SU-DHL-6 (cell line): ENCODE data around the gene PI4KA.

Experiments used
- H2AFZ ChIP-seq: fragments of 200-600 bp; sonication (generic); 2 replicates; pipeline ENCODE4 v1.6.1; 2014; ENCODE audit warnings: low read depth, mild to moderate bottlenecking, moderate library complexity, mixed read lengths, antibody characterized with exemption, low read length; ENCODE audit not compliant: severe bottlenecking
- H3F3A ChIP-seq: fragments of 200-600 bp; shearing (Covaris generic); 2 replicates; pipeline ENCODE4 v1.6.0; 2016; ENCODE audit warnings: antibody characterized with exemption, mild to moderate bottlenecking; ENCODE audit not compliant: insufficient read depth
- H3K27ac ChIP-seq: fragments of 200-600 bp; sonication (generic); 2 replicates; pipeline ENCODE4 v1.5.1; 2016; ENCODE audit warnings: low read depth, mild to moderate bottlenecking, low read length, moderate library complexity, mixed read lengths
- H3K27me3 ChIP-seq: fragments of 200-600 bp; sonication (generic), shearing (Covaris generic); 2 replicates; pipeline ENCODE4 v1.6.0; 2014; ENCODE audit warnings: mild to moderate bottlenecking, low read length
- H3K36me3 ChIP-seq: fragments of 200-600 bp; sonication (generic); 2 replicates; pipeline ENCODE4 v1.6.1; 2014; ENCODE audit warnings: mild to moderate bottlenecking, low read length, mixed read lengths
- H3K4me2 ChIP-seq: fragments of 300-600, 200-600 bp; shearing (Covaris generic), sonication (generic); 2 replicates; pipeline ENCODE4 v1.6.0; 2014; ENCODE audit warnings: low read length, low read depth, mild to moderate bottlenecking; ENCODE audit not compliant: poor library complexity, severe bottlenecking
- H3K4me3 ChIP-seq: fragments of 200-600 bp; sonication (generic); 2 replicates; pipeline ENCODE4 v1.5.1; 2014; ENCODE audit warnings: antibody characterized with exemption, low read length, mild to moderate bottlenecking, mixed read lengths; ENCODE audit not compliant: insufficient read depth, poor library complexity, severe bottlenecking
- H3K79me2 ChIP-seq: fragments of 200-600 bp; sonication (generic); 2 replicates; pipeline ENCODE4 v1.6.1; 2014; ENCODE audit warnings: mild to moderate bottlenecking, low read length, moderate library complexity; ENCODE audit not compliant: insufficient read depth
- H3K9ac ChIP-seq: fragments of 200-600 bp; sonication (generic); 2 replicates; pipeline ENCODE4 v1.7.0; 2014; ENCODE audit warnings: mild to moderate bottlenecking, low read length
- H3K9me2 ChIP-seq: fragments of 200-600 bp; sonication (generic); replicated peaks from 2 replicates; pipeline ENCODE4 v1.6.1; 2014; ENCODE audit warnings: low read length; ENCODE audit not compliant: insufficient read depth
- H3K9me3 ChIP-seq: fragments of 200-600 bp; sonication (generic); 2 replicates; pipeline ENCODE4 v1.6.1; 2014; ENCODE audit warnings: low read length, mixed read lengths; ENCODE audit not compliant: insufficient read depth
- H4K20me1 ChIP-seq: fragments of 200-600 bp; sonication (generic); 2 replicates; pipeline ENCODE4 v1.6.1; 2014; ENCODE audit warnings: low read depth, mild to moderate bottlenecking, antibody characterized with exemption, low read length, moderate library complexity, mixed read lengths
- CTCF ChIP-seq: fragments of 200-600 bp; sonication (generic); IDR thresholded peaks from one replicate; pipeline ENCODE4 v1.5.1; 2017; ENCODE audit warnings: antibody characterized with exemption, mild to moderate bottlenecking, low read length, moderate library complexity; ENCODE audit not compliant: insufficient read depth, poor library complexity, severe bottlenecking
- EZH2phosphoT487 ChIP-seq: fragments of 200-600 bp; sonication (generic), shearing (Covaris generic); conservative IDR thresholded peaks from 2 replicates; pipeline ENCODE4 v1.6.1; 2018; ENCODE audit warnings: mild to moderate bottlenecking, antibody characterized with exemption, low read length, moderate library complexity, mixed read lengths

PI4KA gene

DNA sequence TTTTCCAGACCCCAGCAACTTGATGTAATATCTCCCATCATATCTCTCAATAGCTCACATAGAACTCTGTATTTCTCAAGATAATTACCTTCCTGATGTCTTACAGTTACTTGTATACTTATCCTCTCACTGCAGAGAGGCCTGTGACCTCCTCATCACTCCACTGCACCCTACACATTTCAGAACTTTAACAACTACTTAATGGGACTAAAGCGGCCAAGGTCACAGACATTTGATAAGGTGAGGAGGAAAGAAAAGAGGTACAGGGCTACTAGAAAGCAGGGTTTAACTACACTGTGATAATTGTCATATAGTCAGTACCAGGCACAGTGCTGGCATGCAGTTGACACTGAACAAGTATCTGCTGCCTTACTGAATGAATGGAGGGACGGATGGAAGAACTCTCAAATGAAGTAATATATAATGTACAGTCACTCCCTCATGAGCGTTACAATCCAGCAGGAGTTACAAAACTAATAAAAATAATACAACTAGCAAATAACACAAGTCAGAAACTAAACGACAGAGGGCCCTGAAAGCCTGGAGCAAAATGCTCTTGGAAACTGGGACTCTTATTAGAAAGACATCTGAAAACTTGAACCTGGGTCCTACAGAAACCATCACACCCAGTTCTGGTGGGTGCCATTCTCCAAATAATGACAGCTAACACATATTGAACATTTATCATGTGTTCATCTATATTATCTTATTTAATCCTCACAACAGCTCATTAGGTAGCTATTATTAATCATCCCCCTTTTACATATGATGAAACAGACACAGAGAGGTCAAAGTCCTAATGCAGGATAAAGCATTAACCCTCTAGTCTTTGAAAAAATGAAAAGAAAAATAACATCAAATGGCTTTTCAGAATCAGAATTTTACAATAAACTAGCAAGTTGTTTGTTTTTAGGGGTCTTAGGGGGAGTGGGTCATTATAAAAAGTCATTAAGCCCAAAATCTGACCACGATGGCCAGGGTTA lies 14.3 kb downstream of the PI4KA start:
- H3K27ac ChIP-seq, result no peak overlapping the region

DNA sequence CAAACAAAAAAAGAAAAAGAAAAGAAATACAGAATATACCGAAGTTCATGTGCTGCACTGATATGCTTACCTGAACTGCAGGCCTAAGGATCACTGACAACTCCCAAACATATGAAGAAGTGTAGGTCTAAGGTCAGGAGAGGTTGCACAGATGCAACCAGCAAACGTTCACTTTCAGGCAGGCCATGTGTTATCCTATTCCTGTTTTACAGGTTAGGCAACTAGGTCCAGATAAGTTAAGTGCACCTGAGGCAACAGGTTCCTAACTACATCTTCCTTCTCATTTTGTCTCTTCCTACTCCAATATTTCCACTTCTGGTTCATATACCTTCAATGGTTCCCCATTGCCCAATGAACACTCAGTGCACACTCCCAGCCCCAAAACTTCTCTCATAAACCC lies 15.1 kb downstream of the PI4KA start:
- H3K9me2 ChIP-seq, result no peaks in the 10 kb centered on the region
- no peak overlapping the region for H3K9ac ChIP-seq
- H3F3A ChIP-seq, result no peaks in the 10 kb centered on the region
- TF ChIP-seq CTCF (no peak), EZH2phosphoT487 (no peak)
- peaks cover 58% of the 10 kb centered on the region for H3K79me2 ChIP-seq
- no peak overlapping the region for H2AFZ ChIP-seq
- no peaks in the 10 kb centered on the region for H3K36me3 ChIP-seq
- H3K4me2 ChIP-seq, result no peak overlapping the region
- no peaks in the 10 kb centered on the region for H4K20me1 ChIP-seq
- no peak overlapping the region for H3K4me3 ChIP-seq
- H3K27me3 ChIP-seq, result no peaks in the 10 kb centered on the region
- no peak overlapping the region for H3K27ac ChIP-seq
- H3K9me3 ChIP-seq, result no peaks in the 10 kb centered on the region

More for the DNA sequence above, 14.3 kb downstream of the PI4KA start:
- no peak overlapping the region for H2AFZ ChIP-seq
- H3K79me2 ChIP-seq, result peaks cover 61% of the 10 kb centered on the region
- H3K9ac ChIP-seq, result no peak overlapping the region
- no peak overlapping the region for H3K4me2 ChIP-seq
- no peaks in the 10 kb centered on the region for H3K36me3 ChIP-seq
- H4K20me1 ChIP-seq, result no peaks in the 10 kb centered on the region
- no peaks in the 10 kb centered on the region for H3F3A ChIP-seq
- H3K27me3 ChIP-seq, result no peaks in the 10 kb centered on the region
- TF ChIP-seq EZH2phosphoT487, result no peak
- no peak for TF ChIP-seq CTCF
- H3K9me3 ChIP-seq, result no peaks in the 10 kb centered on the region
- H3K9me2 ChIP-seq, result no peaks in the 10 kb centered on the region
- no peak overlapping the region for H3K4me3 ChIP-seq

DNA sequence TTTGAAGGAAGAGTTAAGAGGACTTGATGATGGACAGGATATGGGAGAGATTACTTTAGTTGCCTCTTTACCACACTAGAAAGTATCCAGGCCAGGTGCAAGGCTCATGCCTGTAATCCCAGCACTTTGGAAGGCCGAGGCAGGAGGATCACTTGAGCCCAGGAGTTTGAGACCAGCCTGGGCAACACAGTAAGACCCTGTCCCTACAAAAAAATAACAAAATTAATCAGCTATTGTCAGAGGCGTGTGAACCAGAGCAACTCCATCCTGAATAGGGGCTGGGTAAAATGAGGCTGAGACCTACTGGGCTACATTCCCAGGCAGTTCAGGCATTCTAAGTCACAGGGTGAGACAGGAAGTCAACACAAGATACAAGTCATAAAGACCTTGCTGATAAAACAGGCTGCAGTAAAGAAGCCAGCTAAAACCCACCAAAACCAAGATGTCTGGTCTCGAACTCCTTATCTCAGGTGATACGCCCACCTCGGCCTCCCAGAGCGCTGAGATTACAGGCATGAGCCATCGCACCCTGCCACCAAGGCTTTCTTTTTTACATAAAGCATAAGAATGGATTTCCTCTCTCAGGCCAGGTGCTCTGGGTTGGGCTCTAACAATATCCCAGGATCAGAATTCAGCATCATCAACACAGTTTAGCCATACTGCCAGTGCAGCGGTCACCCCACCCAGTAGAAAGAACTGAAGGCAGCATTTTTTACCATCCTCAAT lies 17.8 kb downstream of the PI4KA start:
- H3K9me2 ChIP-seq, result no peaks in the 10 kb centered on the region
- H4K20me1 ChIP-seq, result no peaks in the 10 kb centered on the region
- no peak overlapping the region for H3K4me3 ChIP-seq
- no peak overlapping the region for H3K9ac ChIP-seq
- H3K4me2 ChIP-seq, result no peak overlapping the region
- no peak overlapping the region for H3K27ac ChIP-seq
- no peaks in the 10 kb centered on the region for H3F3A ChIP-seq
- H3K27me3 ChIP-seq, result no peaks in the 10 kb centered on the region
- H3K36me3 ChIP-seq, result no peaks in the 10 kb centered on the region
- no peak for TF ChIP-seq EZH2phosphoT487
- no peak for TF ChIP-seq CTCF
- H2AFZ ChIP-seq, result no peak overlapping the region
- peaks cover 52% of the 10 kb centered on the region for H3K79me2 ChIP-seq
- no peaks in the 10 kb centered on the region for H3K9me3 ChIP-seq
